ENCODE results near the gene PROSER3.
"Not testable (repeated sequence)": the region's sequence is repeated elsewhere in the genome, so short reads cannot be mapped to it uniquely, and the experiment has no call there.

Gene PROSER3

DNA sequence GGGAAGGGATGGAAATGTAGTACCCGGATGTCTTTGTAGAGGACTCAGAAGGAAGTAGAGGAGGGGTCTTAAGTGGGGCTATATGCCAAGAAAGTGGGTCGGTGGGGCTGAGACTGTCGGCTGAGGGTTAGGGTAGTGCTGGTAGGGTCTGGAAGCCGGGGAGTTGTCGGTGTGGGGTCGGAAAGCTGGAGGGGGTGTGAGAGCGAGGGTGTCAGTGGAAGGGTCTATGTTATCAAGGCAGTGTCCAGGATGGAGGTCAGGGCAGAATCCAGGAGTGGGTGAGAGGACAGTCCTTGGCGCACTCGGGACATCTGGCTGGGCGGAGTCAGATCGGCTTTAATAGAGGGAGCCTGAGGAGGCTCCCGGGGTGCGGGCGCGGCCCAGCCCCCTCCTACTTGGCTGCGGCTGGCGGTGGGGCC is 2.8 kb upstream of the PROSER3 start:
- no peak for DNase-seq (ENCODE audit: low spot score)

DNA sequence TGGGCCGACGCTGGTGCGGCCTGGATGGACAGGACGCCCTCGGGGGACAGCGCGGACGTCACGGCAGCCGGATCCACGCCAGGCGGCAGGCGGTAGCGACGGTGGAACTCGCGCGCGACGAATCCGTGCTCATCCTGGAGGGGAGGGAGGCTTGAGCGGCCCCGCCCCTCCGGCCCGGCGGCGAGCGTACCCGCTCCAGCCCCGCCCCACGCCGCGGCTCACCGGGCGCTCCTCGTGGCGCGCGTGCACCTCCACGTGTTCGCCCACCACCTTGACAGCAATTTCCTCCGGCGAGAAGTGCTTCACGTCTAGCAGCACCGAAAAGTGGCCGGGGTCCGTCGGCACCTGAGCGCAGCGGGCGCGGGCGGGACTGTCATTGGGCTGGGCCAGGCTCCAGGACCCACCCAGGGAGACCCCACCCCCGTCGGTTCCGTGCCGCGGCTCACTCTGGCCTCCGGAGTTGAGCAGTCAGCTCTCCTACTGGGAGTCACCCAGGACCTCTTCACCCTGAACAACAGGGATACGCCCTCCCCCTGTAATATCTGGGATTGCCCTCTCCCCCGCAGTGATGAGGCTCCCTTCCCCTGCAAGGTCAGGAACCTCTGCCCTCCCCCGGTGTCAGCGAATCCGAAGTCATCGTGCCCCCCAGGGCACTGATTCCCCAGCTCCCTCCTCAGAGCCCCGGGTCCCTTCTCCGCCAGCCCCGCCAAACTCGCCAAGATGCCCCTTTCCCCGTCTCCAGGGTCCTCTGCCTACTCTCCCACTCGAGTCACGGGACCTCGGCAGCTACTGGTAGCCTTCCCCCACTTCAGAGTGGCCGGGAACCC is 2.2 kb upstream of the PROSER3 start:
- no peak for DNase-seq (ENCODE audit: low spot score)

GRCh38 chr19:35756377-35757230 is 1.4 kb upstream of the PROSER3 start, which contains the start of gene HSPB6:
TSS of gene HSPB6 (minus strand) at chr19:35757029. CDS start at chr19:35757008, 21 bp downstream.
- no peak for DNase-seq (ENCODE audit: low spot score)

- DNase-seq (ENCODE audit: low spot score), result no peak
These were observed 686 bp upstream of the PROSER3 start for GRCh38 chr19:35757231-35757748.

DNA sequence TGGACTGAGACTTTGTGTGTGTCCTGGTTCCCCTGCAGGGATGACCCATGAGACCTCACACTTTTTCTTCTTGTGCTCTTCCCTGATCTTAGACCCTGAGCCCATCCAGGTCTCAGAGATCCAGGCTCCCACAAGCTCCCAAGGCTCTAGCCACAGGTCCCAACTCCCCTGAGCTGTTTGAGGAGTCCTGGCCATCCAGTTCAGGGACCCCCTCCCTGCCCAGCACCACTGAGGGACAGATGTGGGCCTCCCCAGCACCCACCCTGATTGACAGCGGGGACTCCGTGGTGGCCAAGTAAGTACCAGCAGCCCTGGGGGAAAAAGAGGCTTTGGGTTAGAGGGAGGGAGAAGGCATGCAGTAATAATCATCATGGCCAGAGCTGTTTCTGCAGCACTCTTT is 1.7 kb downstream of the PROSER3 start:
- DNase-seq (ENCODE audit: low spot score), result no peak

- DNase-seq (ENCODE audit: low spot score), result no peak
These were observed 2.9 kb downstream of the PROSER3 start for GRCh38 chr19:35760711-35761349.

GRCh38 chr19:35764432-35765315 is 6.7 kb downstream of the PROSER3 start:
- no peak for DNase-seq (ENCODE audit: low spot score)

DNA sequence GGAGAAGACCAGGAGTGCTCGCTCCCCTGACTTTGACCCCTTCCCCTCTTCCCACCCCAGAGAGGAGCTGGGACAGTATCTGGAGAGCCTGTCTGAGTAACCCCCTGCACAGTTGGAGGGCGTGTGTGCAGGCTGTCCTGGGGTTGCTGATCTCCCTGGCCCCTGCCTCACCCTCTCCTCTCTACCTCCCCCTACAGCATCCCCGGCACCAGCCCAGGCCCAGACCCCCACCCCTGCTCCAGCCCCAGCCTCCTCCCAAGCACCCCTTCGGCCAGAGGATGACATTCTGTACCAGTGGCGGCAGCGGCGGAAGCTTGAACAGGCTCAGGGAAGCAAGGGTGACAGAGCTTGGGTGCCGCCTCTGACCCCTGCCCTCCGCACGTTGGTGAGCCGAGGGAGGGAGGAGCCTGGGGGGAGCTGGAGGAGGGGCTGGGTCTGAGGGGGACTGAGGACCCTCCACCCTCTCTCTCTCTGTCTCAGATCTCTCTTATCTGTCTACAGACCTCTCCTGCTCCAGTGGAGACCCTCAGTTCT is 8.7 kb downstream of the PROSER3 start:
- DNase-seq (ENCODE audit: low spot score), result no peak

- no peak for DNase-seq (ENCODE audit: low spot score)
These were observed 9.5 kb downstream of the PROSER3 start for GRCh38 chr19:35767288-35768081.

GRCh38 chr19:35768082-35768421 is 10.1 kb downstream of the PROSER3 start:
- DNase-seq (ENCODE audit: low spot score), result no peak

DNA sequence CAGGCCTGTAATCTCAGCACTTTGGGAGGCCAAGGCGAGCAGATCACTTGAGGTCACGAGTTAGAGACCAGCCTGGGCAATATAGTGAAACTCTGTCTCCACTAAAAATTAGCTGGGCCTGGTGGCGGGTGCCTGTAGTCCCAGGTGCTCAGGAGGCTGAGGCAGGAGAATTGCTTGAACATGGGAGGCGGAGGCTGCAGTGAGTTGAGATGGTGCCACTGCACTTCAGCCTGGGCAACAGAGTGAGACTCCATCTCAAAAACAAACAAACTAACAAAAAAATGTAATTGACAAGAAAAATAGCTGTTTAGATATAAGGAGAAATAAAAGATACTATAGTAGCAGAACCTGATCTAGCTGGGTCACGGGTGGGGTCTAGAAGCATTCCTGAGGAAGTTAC is 14.4 kb downstream of the PROSER3 start:
- not testable (repeated sequence) for DNase-seq (ENCODE audit: low spot score)

DNA sequence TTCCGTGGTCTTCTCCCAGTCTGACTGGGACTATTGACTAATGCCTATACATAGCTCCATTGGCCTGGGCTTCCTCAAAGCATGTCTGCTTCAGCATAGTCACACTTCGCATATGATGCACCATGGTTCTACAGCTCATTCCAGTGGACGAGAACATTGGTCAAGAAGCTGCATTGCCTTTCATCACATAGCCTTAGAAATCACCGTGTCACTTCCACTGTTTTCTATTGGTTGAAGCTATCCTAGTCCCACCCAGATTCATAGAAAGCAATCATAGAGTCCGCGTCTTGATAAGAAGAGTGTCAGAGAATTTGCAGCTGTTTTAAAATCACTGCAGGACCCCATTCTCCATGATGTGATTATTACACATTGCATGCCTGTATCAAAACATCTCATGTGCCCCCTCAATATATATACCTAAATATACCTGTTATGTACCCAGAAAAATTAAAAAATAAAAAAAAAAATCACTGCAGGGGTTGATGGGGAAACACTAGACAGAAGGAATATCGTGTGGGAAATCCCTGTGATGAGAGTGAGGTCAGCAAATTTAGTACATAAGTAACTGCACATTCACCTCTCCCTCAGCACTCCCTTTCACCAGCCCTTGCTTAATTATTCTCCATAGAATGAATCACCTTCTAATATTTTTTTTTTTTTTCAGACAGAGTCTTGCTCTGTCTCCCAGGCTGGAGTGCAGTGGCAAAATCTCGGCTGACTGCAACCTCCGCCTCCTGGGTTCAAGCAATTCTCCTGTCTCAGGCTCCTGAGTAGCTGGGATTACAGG is 15.2 kb downstream of the PROSER3 start:
- DNase-seq (ENCODE audit: low spot score), result no peak

- DNase-seq (ENCODE audit: low spot score), result no peak
These were observed 16.5 kb downstream of the PROSER3 start for GRCh38 chr19:35774274-35775045.

DNA sequence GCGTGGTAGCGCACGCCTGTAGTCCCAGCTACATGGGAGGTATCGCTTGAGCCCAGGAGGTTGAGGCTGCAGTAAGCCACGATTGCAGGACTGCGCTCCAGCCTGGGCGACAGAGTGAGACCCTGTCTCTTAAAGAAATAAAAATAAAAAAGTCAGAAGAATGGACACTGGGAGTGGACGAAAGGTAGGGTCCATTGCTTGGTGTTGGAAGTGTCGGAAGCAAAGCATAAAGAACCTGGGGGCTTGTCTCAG is 17.0 kb downstream of the PROSER3 start:
- DNase-seq (ENCODE audit: low spot score), result no peak

- DNase-seq (ENCODE audit: low spot score), result peak; percentile 97
These were observed 17.5 kb downstream of the PROSER3 start, which contains the start of gene ARHGAP33 for GRCh38 chr19:35775298-35776101. TSS of gene ARHGAP33 (plus strand) at chr19:35775564. CDS start at chr19:35775659, 95 bp downstream.

GRCh38 chr19:35776102-35776788 is 18.3 kb downstream of the PROSER3 start:
- peak; percentile 20 for DNase-seq (ENCODE audit: low spot score)
